IPS-15b (cell line): Measurements from ENCODE around the gene GLRB.
"Not testable (repeated sequence)": the region's sequence is repeated elsewhere in the genome, so short reads cannot be mapped to it uniquely, and the experiment has no call there.

ENCODE experiments used
- H3K27me3 ChIP-seq: one replicate; pipeline ENCODE4 v1.6.1; 2013; ENCODE audit warnings: low read length; ENCODE audit not compliant: control insufficient read depth, insufficient read depth
- H3K36me3 ChIP-seq: one replicate; pipeline ENCODE4 v1.6.1; 2013; ENCODE audit warnings: low read length; ENCODE audit not compliant: control insufficient read depth, insufficient read depth
- H3K4me1 ChIP-seq: one replicate; pipeline ENCODE4 v1.6.1; 2013; ENCODE audit warnings: mild to moderate bottlenecking, low read length; ENCODE audit not compliant: control insufficient read depth, insufficient read depth
- H3K4me3 ChIP-seq: one replicate; pipeline ENCODE4 v1.5.1; 2013; ENCODE audit warnings: low read depth, low read length
- H3K9ac ChIP-seq: one replicate; pipeline ENCODE4 v1.6.1; 2013; ENCODE audit warnings: low read depth, mild to moderate bottlenecking, low read length
- H3K9me3 ChIP-seq: one replicate; pipeline ENCODE4 v1.6.1; 2013; ENCODE audit warnings: mild to moderate bottlenecking, low read length; ENCODE audit not compliant: control insufficient read depth, insufficient read depth

GLRB gene

GRCh38 chr4:157141976-157142375, 66.0 kb downstream of the GLRB start:
- no peak overlapping the region for H3K4me3 ChIP-seq
- no peak overlapping the region for H3K9ac ChIP-seq
- H3K9me3 ChIP-seq: no peaks in the 10 kb centered on the region
- no peaks in the 10 kb centered on the region for H3K27me3 ChIP-seq
- H3K36me3 ChIP-seq: no peaks in the 10 kb centered on the region
- H3K4me1 ChIP-seq: no peaks in the 10 kb centered on the region

- H3K9ac ChIP-seq: no peak overlapping the region
- H3K9me3 ChIP-seq: no peaks in the 10 kb centered on the region
- no peaks in the 10 kb centered on the region for H3K36me3 ChIP-seq
- no peaks in the 10 kb centered on the region for H3K4me1 ChIP-seq
- H3K4me3 ChIP-seq: no peak overlapping the region
- no peaks in the 10 kb centered on the region for H3K27me3 ChIP-seq
These were observed 67.4 kb downstream of the GLRB start for GRCh38 chr4:157143369-157143768.

- no peaks in the 10 kb centered on the region for H3K4me1 ChIP-seq
- no peak overlapping the region for H3K9ac ChIP-seq
- H3K4me3 ChIP-seq: no peak overlapping the region
These were observed 75.8 kb downstream of the GLRB start for GRCh38 chr4:157151711-157152110.

GRCh38 chr4:157165935-157166610, 90.1 kb downstream of the GLRB start:
- H3K4me3 ChIP-seq: no peak overlapping the region
- no peaks in the 10 kb centered on the region for H3K36me3 ChIP-seq
- H3K4me1 ChIP-seq: no peaks in the 10 kb centered on the region
- H3K9ac ChIP-seq: no peak overlapping the region
- H3K27me3 ChIP-seq: no peaks in the 10 kb centered on the region
- no peaks in the 10 kb centered on the region for H3K9me3 ChIP-seq

More at GRCh38 chr4:157151711-157152110, 75.8 kb downstream of the GLRB start:
- H3K9me3 ChIP-seq: no peaks in the 10 kb centered on the region
- no peaks in the 10 kb centered on the region for H3K27me3 ChIP-seq
- no peaks in the 10 kb centered on the region for H3K36me3 ChIP-seq

GRCh38 chr4:157170321-157170720, 94.4 kb downstream of the GLRB start:
- H3K27me3 ChIP-seq: no peaks in the 10 kb centered on the region
- no peak overlapping the region for H3K4me3 ChIP-seq
- H3K9ac ChIP-seq: no peak overlapping the region
- H3K4me1 ChIP-seq: no peaks in the 10 kb centered on the region
- no peaks in the 10 kb centered on the region for H3K36me3 ChIP-seq
- H3K9me3 ChIP-seq: no peaks in the 10 kb centered on the region

- Histone ChIP-seq H3K36me3 (no peaks in the 10 kb centered on the region), H3K9ac (no peak overlapping the region), H3K27me3 (no peaks in the 10 kb centered on the region), H3K4me3 (no peak overlapping the region), H3K4me1 (no peaks in the 10 kb centered on the region), H3K9me3 (no peaks in the 10 kb centered on the region)
These were observed 96.1 kb downstream of the GLRB start for GRCh38 chr4:157172011-157172410.

- not testable (repeated sequence) for H3K9ac ChIP-seq, H3K36me3 ChIP-seq, H3K4me1 ChIP-seq, H3K27me3 ChIP-seq, H3K9me3 ChIP-seq, H3K4me3 ChIP-seq
These were observed 104.3 kb downstream of the GLRB start for GRCh38 chr4:157180268-157180667.

GRCh38 chr4:157184300-157184699, 108.3 kb downstream of the GLRB start:
- H3K9me3 ChIP-seq: no peaks in the 10 kb centered on the region
- H3K4me3 ChIP-seq: no peak overlapping the region
- no peaks in the 10 kb centered on the region for H3K4me1 ChIP-seq
- no peaks in the 10 kb centered on the region for H3K27me3 ChIP-seq
- no peak overlapping the region for H3K9ac ChIP-seq
- no peaks in the 10 kb centered on the region for H3K36me3 ChIP-seq

- Histone ChIP-seq H3K4me3 (no peak overlapping the region), H3K9me3 (no peaks in the 10 kb centered on the region), H3K27me3 (no peaks in the 10 kb centered on the region), H3K4me1 (no peaks in the 10 kb centered on the region), H3K9ac (no peak overlapping the region), H3K36me3 (no peaks in the 10 kb centered on the region)
These were observed 109.4 kb downstream of the GLRB start for GRCh38 chr4:157185363-157185762.

GRCh38 chr4:157195374-157195773, 119.4 kb downstream of the GLRB start:
- Histone ChIP-seq H3K36me3 (no peaks in the 10 kb centered on the region), H3K4me1 (peaks cover 7% of the 10 kb centered on the region), H3K9ac (no peak overlapping the region), H3K9me3 (no peaks in the 10 kb centered on the region), H3K4me3 (no peak overlapping the region), H3K27me3 (no peaks in the 10 kb centered on the region)

GRCh38 chr4:157196046-157196445, 120.1 kb downstream of the GLRB start:
- Histone ChIP-seq H3K4me3 (no peak overlapping the region), H3K27me3 (no peaks in the 10 kb centered on the region), H3K9ac (no peak overlapping the region), H3K4me1 (peaks cover 7% of the 10 kb centered on the region), H3K36me3 (no peaks in the 10 kb centered on the region), H3K9me3 (no peaks in the 10 kb centered on the region)

- Histone ChIP-seq H3K4me3 (no peak overlapping the region), H3K9ac (no peak overlapping the region), H3K4me1 (no peaks in the 10 kb centered on the region), H3K36me3 (no peaks in the 10 kb centered on the region), H3K27me3 (no peaks in the 10 kb centered on the region), H3K9me3 (no peaks in the 10 kb centered on the region)
These were observed 128.8 kb downstream of the GLRB start for GRCh38 chr4:157204634-157205244.
